AML-193 (cell line): ENCODE results near the gene CFAP97D2.
"Not testable (repeated sequence)": the region's sequence is repeated elsewhere in the genome, so short reads cannot be mapped to it uniquely, and the experiment has no call there.

ENCODE experiments used
- DNase-seq, 2 experiments: peaks; one replicate each; lab custom pipeline; 2025; lab: John Stamatoyannopoulos, UW

The CFAP97D2 gene

GRCh38 chr13:114235697-114236096, 56.6 kb downstream of the CFAP97D2 start:
- no peak for DNase-seq

DNA sequence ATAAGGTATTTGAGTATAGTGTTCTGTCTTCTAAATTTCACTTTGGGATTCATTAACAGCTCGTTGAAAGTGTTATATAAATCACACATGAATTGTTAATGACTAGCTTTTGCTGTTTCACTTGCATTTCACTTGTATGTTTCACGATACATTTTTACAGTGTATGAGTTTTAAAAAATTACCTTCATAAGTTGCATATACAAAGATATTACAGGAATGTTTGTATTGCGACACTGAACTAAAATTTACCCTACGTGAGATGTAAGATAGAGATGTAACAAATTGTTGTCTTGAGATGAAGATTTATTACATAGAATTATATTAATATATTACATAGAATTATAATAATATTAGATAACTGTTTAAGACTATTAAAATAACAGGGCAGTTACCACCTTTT, 57.2 kb downstream of the CFAP97D2 start:
- no peak for DNase-seq

GRCh38 chr13:114237415-114238112, 58.5 kb downstream of the CFAP97D2 start:
- no peak for DNase-seq

DNA sequence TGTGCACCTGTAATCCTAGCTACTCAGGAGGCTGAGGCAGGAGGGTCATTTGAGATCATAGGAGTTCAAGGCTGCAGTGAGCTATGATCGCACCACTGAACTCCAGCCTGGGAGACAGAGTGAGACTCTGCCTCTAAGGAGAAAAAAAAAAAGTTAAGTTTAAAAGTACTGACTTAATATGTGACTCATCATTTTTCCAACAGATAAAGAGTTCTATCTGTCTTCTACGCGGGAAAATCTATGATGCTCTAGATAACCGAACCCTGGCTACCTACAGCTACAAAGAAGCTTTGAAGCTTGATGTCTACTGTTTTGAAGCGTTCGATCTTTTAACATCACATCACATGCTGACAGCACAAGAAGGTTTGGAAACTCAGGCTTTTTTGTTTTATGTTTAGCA, 62.9 kb downstream of the CFAP97D2 start:
- DNase-seq, result no peak

- DNase-seq, result no peak
Measured at GRCh38 chr13:114243971-114244370, 64.9 kb downstream of the CFAP97D2 start.

DNA sequence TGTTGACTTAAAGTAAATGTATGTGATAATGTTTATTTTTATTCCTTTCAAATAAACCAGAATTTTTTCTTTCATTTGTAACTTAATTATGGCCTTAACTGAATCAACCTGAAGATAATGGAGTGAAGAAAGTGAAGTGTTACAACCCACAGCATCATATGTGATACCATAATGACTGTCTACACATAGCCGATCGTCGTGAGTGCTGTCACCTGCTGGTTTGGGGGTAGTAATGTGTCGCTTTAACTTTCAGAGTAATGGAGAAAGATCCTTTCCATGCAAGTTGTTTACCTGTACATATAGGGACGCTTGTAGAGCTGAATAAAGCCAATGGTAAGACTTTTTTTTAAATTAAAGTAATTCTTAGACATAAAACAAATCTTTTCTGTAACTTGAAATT, 65.6 kb downstream of the CFAP97D2 start:
- no peak for DNase-seq

GRCh38 chr13:114248011-114248410, 69.0 kb downstream of the CFAP97D2 start:
- DNase-seq, result no peak

GRCh38 chr13:114249077-114249476, 70.0 kb downstream of the CFAP97D2 start:
- no peak for DNase-seq

GRCh38 chr13:114251639-114252440, 72.8 kb downstream of the CFAP97D2 start:
- DNase-seq, result not testable (repeated sequence)

- no peak for DNase-seq
Measured at GRCh38 chr13:114256547-114256946, 77.5 kb downstream of the CFAP97D2 start.

- DNase-seq, result no peak
Measured at GRCh38 chr13:114257014-114257413, 78.0 kb downstream of the CFAP97D2 start.

- no peak for DNase-seq
Measured at GRCh38 chr13:114258589-114258988, 79.5 kb downstream of the CFAP97D2 start.

DNA sequence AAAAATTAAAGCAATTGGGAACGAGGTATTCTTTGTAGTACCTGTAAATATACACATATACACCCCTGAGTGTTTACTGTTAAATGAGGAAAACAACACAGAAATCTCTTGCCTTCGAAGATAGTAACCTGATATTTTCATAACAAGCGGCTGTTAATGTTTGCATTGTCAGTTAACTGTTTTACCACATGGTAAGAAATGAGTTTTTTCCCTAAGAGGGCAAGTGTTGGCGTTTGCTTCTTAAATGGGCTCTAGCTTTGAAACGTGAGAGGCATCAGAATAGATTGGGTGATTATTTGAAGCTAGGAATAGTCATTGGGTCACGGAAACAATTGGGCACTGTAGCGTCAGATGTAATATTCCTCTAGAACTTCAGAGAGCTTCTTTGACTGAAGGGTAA, 80.3 kb downstream of the CFAP97D2 start:
- DNase-seq, result no peak

GRCh38 chr13:114259974-114260373, 80.9 kb downstream of the CFAP97D2 start:
- no peak for DNase-seq

GRCh38 chr13:114260814-114261213, 81.8 kb downstream of the CFAP97D2 start:
- DNase-seq, result no peak

- DNase-seq, result no peak
Measured at GRCh38 chr13:114261328-114261965, 82.4 kb downstream of the CFAP97D2 start.

DNA sequence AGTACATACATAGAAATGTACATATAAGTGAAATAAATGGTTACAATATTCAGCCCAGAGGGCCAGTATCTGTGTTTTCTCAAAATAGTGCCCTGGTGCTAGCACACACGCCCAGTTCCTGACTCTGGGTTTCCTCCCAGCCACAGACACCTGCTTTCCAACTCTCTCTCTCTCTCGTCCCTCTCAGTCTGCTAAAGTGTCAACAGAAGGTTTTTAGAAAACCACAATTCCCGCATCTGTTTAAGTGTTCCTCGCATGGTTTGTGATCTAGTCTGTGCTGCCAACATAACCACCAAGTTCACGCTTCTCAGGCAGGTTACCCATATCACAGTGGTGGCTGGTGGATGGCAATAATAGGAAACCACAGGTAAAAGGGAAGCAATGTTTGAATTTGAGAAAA, 84.5 kb downstream of the CFAP97D2 start:
- no peak for DNase-seq

DNA sequence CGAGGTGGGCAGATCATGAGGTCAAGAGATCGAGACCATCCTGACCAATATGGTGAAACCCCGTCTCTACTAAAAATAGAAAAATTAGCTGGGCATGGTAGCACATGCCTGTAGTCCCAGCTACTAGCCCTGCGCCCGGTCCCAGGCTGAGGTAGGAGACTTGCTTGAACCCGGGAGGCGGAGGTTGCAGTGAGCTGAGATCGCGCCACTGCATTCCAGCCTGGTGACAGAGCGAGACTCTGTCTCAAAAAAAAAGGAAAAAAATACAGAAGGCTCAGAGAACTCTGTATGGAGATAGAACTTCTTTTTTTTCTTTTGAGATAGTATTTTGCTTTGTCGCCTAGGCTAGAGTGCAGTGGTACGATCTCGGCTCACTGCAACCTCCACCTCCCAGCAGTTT, 85.3 kb downstream of the CFAP97D2 start:
- DNase-seq, result not testable (repeated sequence)

DNA sequence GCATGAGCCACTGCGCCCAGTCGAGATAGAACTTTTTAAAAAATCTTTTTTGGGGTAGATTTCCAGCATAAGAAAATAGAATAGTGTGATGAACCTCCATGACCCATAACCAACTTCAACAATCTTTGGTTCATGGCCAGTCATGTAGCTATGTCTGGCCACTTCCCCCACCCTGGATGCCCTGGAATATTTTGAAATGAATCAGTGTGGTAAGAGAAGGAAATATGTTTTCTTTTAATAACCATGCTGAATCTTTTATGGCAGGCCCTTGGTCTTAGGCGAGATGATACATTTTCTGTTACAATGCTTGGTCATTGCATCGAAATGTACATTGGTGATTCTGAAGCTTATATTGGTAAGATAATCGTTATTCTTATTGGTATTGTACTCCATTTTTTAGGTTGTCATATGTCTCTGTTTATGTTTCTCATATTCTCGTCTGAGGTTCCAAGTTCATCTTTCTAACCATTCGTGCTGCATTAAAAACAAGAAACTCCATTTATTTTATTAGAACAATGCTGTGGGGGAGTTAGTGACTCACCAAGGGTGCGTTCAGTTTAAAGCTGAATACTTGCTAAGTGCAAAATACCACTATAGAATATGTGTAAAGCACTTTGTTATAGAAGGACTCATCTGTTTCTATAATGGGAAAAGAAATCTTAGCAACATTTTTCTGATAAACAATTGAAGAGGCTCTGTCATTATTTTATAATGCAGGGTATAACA, 86.0 kb downstream of the CFAP97D2 start:
- DNase-seq, result no peak

- no peak for DNase-seq
Measured at GRCh38 chr13:114266241-114266640, 87.2 kb downstream of the CFAP97D2 start.

GRCh38 chr13:114268344-114269280, 89.6 kb downstream of the CFAP97D2 start:
- no peak for DNase-seq
